Nephron progenitor cell (in vitro differentiated cells): ENCODE results near the gene FEM1C.

ENCODE experiments used
- DNase-seq: peaks from one replicate; pipeline ENCODE4 v3.0.0; 2021
- H3K27ac Mint-ChIP-seq: 2 replicates; pipeline ENCODE4 v1.8.0; 2021; ENCODE audit warnings: mild to moderate bottlenecking, moderate library complexity, mixed read lengths
- H3K27me3 Mint-ChIP-seq: 2 replicates; pipeline ENCODE4 v1.8.0; 2021; ENCODE audit warnings: mild to moderate bottlenecking, low read depth, mixed read lengths; ENCODE audit not compliant: poor library complexity
- H3K36me3 Mint-ChIP-seq: 2 replicates; pipeline ENCODE4 v1.8.0; 2021; ENCODE audit warnings: low read depth, mixed read lengths
- H3K4me1 Mint-ChIP-seq: 2 replicates; pipeline ENCODE4 v1.8.0; 2021; ENCODE audit warnings: mixed read lengths
- H3K4me3 Mint-ChIP-seq: 2 replicates; pipeline ENCODE4 v1.8.0; 2021; ENCODE audit warnings: mild to moderate bottlenecking, moderate library complexity, mixed read lengths
- H3K9me3 Mint-ChIP-seq: 2 replicates; pipeline ENCODE4 v1.8.0; 2021; ENCODE audit warnings: mild to moderate bottlenecking, moderate library complexity, mixed read lengths
- CTCF ChIP-seq: fragments of 200-600 bp; sonication (generic); IDR thresholded peaks from 2 replicates; pipeline ENCODE4 v1.5.0; 2021; ENCODE audit warnings: antibody characterized with exemption

Gene FEM1C

GRCh38 chr5:115565233-115565632 is 20.7 kb upstream of the FEM1C start:
- TF ChIP-seq CTCF, result no peak
- Mint-ChIP-seq H3K4me3 (no peak overlapping the region), H3K27me3 (peaks cover 9% of the 10 kb centered on the region), H3K4me1 (no peaks in the 10 kb centered on the region), H3K36me3 (no peaks in the 10 kb centered on the region), H3K9me3 (peaks cover 6% of the 10 kb centered on the region), H3K27ac (no peak overlapping the region)
- DNase-seq, result no peak

DNA sequence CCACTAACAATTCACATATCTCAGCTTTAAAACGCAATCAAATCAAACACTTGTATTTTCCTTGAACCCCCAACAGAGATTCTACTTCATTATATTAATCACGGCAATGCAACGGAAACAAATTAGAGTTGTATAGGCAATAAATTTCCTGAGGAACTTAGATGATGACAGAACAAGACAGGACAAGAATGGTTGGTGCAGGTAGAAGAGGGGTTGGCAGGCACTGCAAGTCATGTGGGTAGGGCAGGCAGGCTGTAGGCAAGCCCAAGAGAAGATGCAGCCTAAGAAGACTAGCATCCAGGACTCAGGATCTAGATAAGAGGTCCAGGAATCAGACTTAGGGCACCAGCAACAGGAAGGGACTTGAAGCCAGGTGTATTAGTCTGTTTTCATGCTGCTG is 16.6 kb upstream of the FEM1C start:
- Mint-ChIP-seq H3K36me3 (no peaks in the 10 kb centered on the region), H3K4me1 (peaks cover 16% of the 10 kb centered on the region), H3K27ac (no peak overlapping the region), H3K9me3 (peaks cover 6% of the 10 kb centered on the region), H3K27me3 (peaks cover 13% of the 10 kb centered on the region), H3K4me3 (no peak overlapping the region)
- no peak for TF ChIP-seq CTCF
- no peak for DNase-seq

GRCh38 chr5:115559524-115559923 is 14.9 kb upstream of the FEM1C start:
- TF ChIP-seq CTCF, result no peak
- Mint-ChIP-seq H3K4me1 (peaks cover 16% of the 10 kb centered on the region), H3K9me3 (peaks cover 6% of the 10 kb centered on the region), H3K27ac (no peak overlapping the region), H3K4me3 (no peak overlapping the region), H3K36me3 (no peaks in the 10 kb centered on the region), H3K27me3 (peaks cover 17% of the 10 kb centered on the region)
- no peak for DNase-seq

GRCh38 chr5:115558388-115558956 is 13.9 kb upstream of the FEM1C start:
- Mint-ChIP-seq H3K9me3 (peaks cover 6% of the 10 kb centered on the region), H3K27ac (no peak overlapping the region), H3K27me3 (peaks cover 17% of the 10 kb centered on the region), H3K4me3 (no peak overlapping the region), H3K36me3 (no peaks in the 10 kb centered on the region), H3K4me1 (peaks cover 16% of the 10 kb centered on the region)
- no peak for DNase-seq
- TF ChIP-seq CTCF, result no peak

GRCh38 chr5:115557667-115558387 is 13.3 kb upstream of the FEM1C start:
- no peak for TF ChIP-seq CTCF
- Mint-ChIP-seq H3K27me3 (peaks cover 17% of the 10 kb centered on the region), H3K4me1 (peaks cover 16% of the 10 kb centered on the region), H3K4me3 (no peak overlapping the region), H3K36me3 (no peaks in the 10 kb centered on the region), H3K9me3 (peaks cover 6% of the 10 kb centered on the region), H3K27ac (no peak overlapping the region)
- no peak for DNase-seq

DNA sequence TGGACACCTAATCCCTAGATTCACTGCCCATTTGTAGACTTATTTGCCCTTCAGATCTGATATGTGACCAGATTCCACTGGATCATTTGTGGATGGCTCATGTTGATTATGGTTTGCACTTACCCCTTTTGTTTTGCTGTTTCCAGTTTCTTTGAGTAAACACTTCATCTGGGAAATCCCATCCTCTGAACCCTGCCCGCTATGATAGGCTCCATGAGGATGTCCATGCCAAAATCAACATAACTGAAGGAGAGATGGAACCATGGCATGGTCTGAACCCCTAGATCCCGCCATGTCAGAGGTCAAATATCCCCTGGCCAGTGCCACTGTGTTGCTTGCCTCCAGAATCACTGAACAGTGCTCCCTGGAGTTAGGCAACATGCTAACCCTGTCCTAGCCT is 11.7 kb upstream of the FEM1C start:
- Mint-ChIP-seq H3K36me3 (no peaks in the 10 kb centered on the region), H3K4me3 (no peak overlapping the region), H3K9me3 (peaks cover 3% of the 10 kb centered on the region), H3K27ac (no peak overlapping the region), H3K27me3 (peaks cover 20% of the 10 kb centered on the region), H3K4me1 (peaks cover 16% of the 10 kb centered on the region)
- no peak for TF ChIP-seq CTCF
- DNase-seq, result no peak
